Trophoblast cell (in vitro differentiated cells and primary cell): Measurements from ENCODE around the gene NPIPA7.
"Not testable (repeated sequence)": the region's sequence is repeated elsewhere in the genome, so short reads cannot be mapped to it uniquely, and the experiment has no call there.

Source experiments
- DNase-seq, 2 donors: peaks; one replicate each; pipeline ENCODE4 v3.0.0-alpha.2; 2016
- H2AFZ ChIP-seq: 2 replicates; pipeline ENCODE4 v1.6.1; 2013; ENCODE audit warnings: low read length, moderate library complexity, mild to moderate bottlenecking; ENCODE audit not compliant: insufficient read depth, poor library complexity
- H2AK5ac ChIP-seq: 2 replicates; pipeline ENCODE4 v1.6.1; 2013; ENCODE audit warnings: mild to moderate bottlenecking, low read length
- H2BK120ac ChIP-seq: 2 replicates; pipeline ENCODE4 v1.6.1; 2013; ENCODE audit warnings: low read length, mild to moderate bottlenecking, moderate library complexity; ENCODE audit not compliant: insufficient read depth, poor library complexity
- H2BK12ac ChIP-seq: 2 replicates; pipeline ENCODE4 v1.6.1; 2013; ENCODE audit warnings: mild to moderate bottlenecking, low read length, moderate library complexity
- H2BK5ac ChIP-seq: 2 replicates; pipeline ENCODE4 v1.6.1; 2013; ENCODE audit warnings: low read length, low read depth, moderate library complexity, mild to moderate bottlenecking; ENCODE audit not compliant: poor library complexity
- H3K14ac ChIP-seq: 2 replicates; pipeline ENCODE4 v1.6.1; 2013; ENCODE audit warnings: mild to moderate bottlenecking, low read length
- H3K18ac ChIP-seq: 2 replicates; pipeline ENCODE4 v1.6.1; 2013; ENCODE audit warnings: mild to moderate bottlenecking, low read length
- H3K23ac ChIP-seq: 2 replicates; pipeline ENCODE4 v1.6.1; 2013; ENCODE audit warnings: low read length
- H3K27ac ChIP-seq: 2 replicates; pipeline ENCODE4 v1.5.1; 2013; ENCODE audit warnings: low read depth, mild to moderate bottlenecking, inconsistent platforms, low read length, moderate library complexity
- H3K27me3 ChIP-seq: 2 replicates; pipeline ENCODE4 v1.6.1; 2013; ENCODE audit warnings: inconsistent platforms, mild to moderate bottlenecking, low read length, moderate library complexity; ENCODE audit not compliant: insufficient read depth
- H3K36me3 ChIP-seq, 2 experiments: 1 replicate in 1 of 2; 2 replicates in 1 of 2; pipeline ENCODE4 v1.6.1; 2013; ENCODE audit warnings: low read length in 2 of 2, mild to moderate bottlenecking in 2 of 2, moderate library complexity in 1 of 2; ENCODE audit not compliant: insufficient read depth in 2 of 2, control insufficient read depth in 1 of 2
- H3K4ac ChIP-seq: 2 replicates; pipeline ENCODE4 v1.6.1; 2013; ENCODE audit warnings: low read depth, mild to moderate bottlenecking, low read length, moderate library complexity
- H3K4me1 ChIP-seq, 2 experiments: 1 replicate in 1 of 2; 2 replicates in 1 of 2; pipeline ENCODE4 v1.6.1; 2013; ENCODE audit warnings: low read length in 2 of 2, mild to moderate bottlenecking in 2 of 2, moderate library complexity in 1 of 2; ENCODE audit not compliant: insufficient read depth in 2 of 2, control insufficient read depth in 1 of 2
- H3K4me2 ChIP-seq: 2 replicates; pipeline ENCODE4 v1.6.1; 2013; ENCODE audit warnings: inconsistent platforms, mild to moderate bottlenecking, low read length, moderate library complexity
- H3K4me3 ChIP-seq: 2 replicates; pipeline ENCODE4 v1.5.1; 2013; ENCODE audit warnings: mild to moderate bottlenecking, low read depth, low read length, inconsistent platforms
- H3K79me1 ChIP-seq: one replicate; pipeline ENCODE4 v1.6.1; 2013; ENCODE audit warnings: low read length
- H3K79me2 ChIP-seq: 2 replicates; pipeline ENCODE4 v1.6.1; 2013; ENCODE audit warnings: low read length, mild to moderate bottlenecking; ENCODE audit not compliant: control insufficient read depth, insufficient read depth, poor library complexity
- H3K9ac ChIP-seq: 2 replicates; pipeline ENCODE4 v1.6.1; 2013; ENCODE audit warnings: mild to moderate bottlenecking, low read length
- H3K9me3 ChIP-seq: 2 replicates; pipeline ENCODE4 v1.6.1; 2013; ENCODE audit warnings: low read depth, mild to moderate bottlenecking, control low read depth, inconsistent platforms, low read length; ENCODE audit not compliant: insufficient read depth
- H4K12ac ChIP-seq: 2 replicates; pipeline ENCODE4 v1.6.1; 2013; ENCODE audit warnings: low read depth, mild to moderate bottlenecking, low read length, moderate library complexity
- H4K8ac ChIP-seq: 2 replicates; pipeline ENCODE4 v1.6.1; 2013; ENCODE audit warnings: low read depth, mild to moderate bottlenecking, low read length, moderate library complexity
- H4K91ac ChIP-seq: one replicate; pipeline ENCODE4 v1.6.1; 2013; ENCODE audit warnings: low read depth, mild to moderate bottlenecking, low read length, moderate library complexity
- WGBS: extraction: QIAGEN DNeasy Blood & Tissue Kit; methylation state at CpG from one replicate; pipeline ENCODE4 v1.1.7; 2013; ENCODE audit warnings: missing lambda C conversion rate; ENCODE audit not compliant: insufficient read length, insufficient coverage; ENCODE audit errors: extremely low coverage; 5-methylcytosine and 5-hydroxymethylcytosine counted together

Gene NPIPA7

GRCh38 chr16:16404283-16404682, 25.3 kb downstream of the NPIPA7 start:
- H3K27me3 ChIP-seq, H4K8ac ChIP-seq, H2BK120ac ChIP-seq, H3K36me3 ChIP-seq, H3K79me1 ChIP-seq, H2BK5ac ChIP-seq, H3K9ac ChIP-seq, H2AK5ac ChIP-seq, H2BK12ac ChIP-seq, H3K79me2 ChIP-seq, H4K12ac ChIP-seq, H4K91ac ChIP-seq, H3K14ac ChIP-seq, H3K27ac ChIP-seq, DNase-seq, H3K4me2 ChIP-seq, H3K4ac ChIP-seq, H3K4me1 ChIP-seq, H3K9me3 ChIP-seq, H2AFZ ChIP-seq, H3K4me3 ChIP-seq, H3K23ac ChIP-seq, H3K18ac ChIP-seq: not testable (repeated sequence)
- no CpG with 5 or more reads among the region's 1 CpG for WGBS

- not testable (repeated sequence) for DNase-seq, H3K27me3 ChIP-seq, H4K91ac ChIP-seq, H3K36me3 ChIP-seq, H2BK5ac ChIP-seq, H3K79me1 ChIP-seq, H4K12ac ChIP-seq, H4K8ac ChIP-seq, H2BK12ac ChIP-seq, H3K27ac ChIP-seq, H2AK5ac ChIP-seq, H3K4me3 ChIP-seq, H3K14ac ChIP-seq, H3K4me2 ChIP-seq, H3K79me2 ChIP-seq, H3K18ac ChIP-seq, H3K9me3 ChIP-seq, H3K4me1 ChIP-seq, H2AFZ ChIP-seq, H2BK120ac ChIP-seq, H3K23ac ChIP-seq, H3K9ac ChIP-seq, H3K4ac ChIP-seq
- WGBS: no CpG with 5 or more reads among the region's 5 CpGs
These were observed 26.5 kb downstream of the NPIPA7 start for GRCh38 chr16:16405421-16405820.

GRCh38 chr16:16408430-16408829, 29.5 kb downstream of the NPIPA7 start:
- not testable (repeated sequence) for H3K4ac ChIP-seq, H2BK12ac ChIP-seq, H3K18ac ChIP-seq, H4K8ac ChIP-seq, H3K79me2 ChIP-seq, H3K23ac ChIP-seq, H4K91ac ChIP-seq, H2BK5ac ChIP-seq, DNase-seq, H2AK5ac ChIP-seq, H2AFZ ChIP-seq, H2BK120ac ChIP-seq, H3K4me2 ChIP-seq, H3K4me1 ChIP-seq, H3K79me1 ChIP-seq, H3K14ac ChIP-seq, H3K9me3 ChIP-seq, H4K12ac ChIP-seq, H3K36me3 ChIP-seq, H3K27me3 ChIP-seq, H3K9ac ChIP-seq, H3K27ac ChIP-seq, H3K4me3 ChIP-seq
- WGBS: no CpG with 5 or more reads among the region's 6 CpGs

GRCh38 chr16:16413773-16414172, 34.8 kb downstream of the NPIPA7 start:
- H2BK120ac ChIP-seq, H4K8ac ChIP-seq, H2BK12ac ChIP-seq, H3K27me3 ChIP-seq, H3K4me1 ChIP-seq, H4K12ac ChIP-seq, H3K14ac ChIP-seq, H2AFZ ChIP-seq, H3K79me2 ChIP-seq, H3K4me2 ChIP-seq, H3K36me3 ChIP-seq, H4K91ac ChIP-seq, H3K18ac ChIP-seq, H2BK5ac ChIP-seq, H3K79me1 ChIP-seq, H3K9ac ChIP-seq, H2AK5ac ChIP-seq, H3K9me3 ChIP-seq, DNase-seq, H3K4me3 ChIP-seq, H3K4ac ChIP-seq, H3K27ac ChIP-seq, H3K23ac ChIP-seq: not testable (repeated sequence)
- no CpG with 5 or more reads among the region's 1 CpG for WGBS
